Lower leg skin (tissue), 4 donors: Measurements from ENCODE around the gene RAD18. TPM values are rescaled to one million over a fixed set of nuclear protein-coding genes. Genes with fewer than 3 reads are reported as not detected.

Experiments used
- DNase-seq, 2 donors: peaks; one replicate each; pipeline ENCODE4 v3.0.0-alpha.2; 2019; ENCODE audit warnings: low spot score in 2 of 2
- H3K4me3 ChIP-seq: fragments of 200-600 bp; sonication (generic); 2 replicates; pipeline ENCODE4 v1.5.1; 2017; ENCODE audit warnings: mild to moderate bottlenecking, low read depth; ENCODE audit not compliant: poor library complexity, severe bottlenecking
- POLR2A ChIP-seq, 2 donors: fragments of 450-650 bp; IDR thresholded peaks; one replicate each; pipeline ENCODE4 v1.6.1; 2016 to 2017; ENCODE audit warnings: antibody characterized with exemption in 2 of 2, mild to moderate bottlenecking in 1 of 2, moderate library complexity in 1 of 2
- WGBS, 2 donors: methylation state at CpG; one replicate each; pipeline ENCODE4 v1.1.5; 2018; 5-methylcytosine and 5-hydroxymethylcytosine counted together
- intact Hi-C: fragments of 100-400 bp; cut with DNase I; formaldehyde crosslinking; loops from one replicate; pipeline ENCODE4 v1.15.0; 2023; ENCODE audit warnings: low total_unique reads
- total RNA-seq, 4 donors: library from RNA; depleted of rRNA; stranded (reverse); fragments of >200 nt; gene quantifications; one replicate each; pipeline ENCODE4 v1.1.0, GENCODE V29; 2016
- TF ChIP-seq, protein P1 (sequence below), 3 donors: fragments of 450-650 bp; IDR thresholded peaks; one replicate each; pipeline ENCODE4 v1.5.1; 2016; ENCODE audit warnings: antibody characterized with exemption in 3 of 3, mild to moderate bottlenecking in 3 of 3, moderate library complexity in 2 of 3

RAD18 gene
- total RNA-seq, 4 donors from 2014 or later, result 6.5 to 14.7 (median 9.2) TPM

DNA sequence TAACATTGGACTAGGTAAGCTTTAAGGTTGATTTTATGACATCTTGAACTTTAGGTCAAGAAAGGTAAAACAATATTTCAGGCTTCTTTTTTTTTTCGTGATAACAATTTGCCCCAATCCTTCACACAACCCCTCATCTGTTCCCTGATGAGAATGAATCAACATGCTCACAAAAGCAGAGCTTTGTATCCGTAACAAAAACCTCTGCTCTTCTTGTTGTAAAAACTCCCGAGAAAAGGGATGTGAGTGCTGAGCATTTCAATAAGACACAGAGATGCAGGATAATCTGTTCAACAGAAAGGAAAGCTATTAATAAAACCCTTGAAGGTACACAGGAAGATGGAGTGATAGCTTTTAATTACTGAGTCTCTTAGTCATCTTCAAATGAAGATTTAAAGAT is 94.3 kb downstream of the RAD18 start:
- TF ChIP-seq, protein P1, sequence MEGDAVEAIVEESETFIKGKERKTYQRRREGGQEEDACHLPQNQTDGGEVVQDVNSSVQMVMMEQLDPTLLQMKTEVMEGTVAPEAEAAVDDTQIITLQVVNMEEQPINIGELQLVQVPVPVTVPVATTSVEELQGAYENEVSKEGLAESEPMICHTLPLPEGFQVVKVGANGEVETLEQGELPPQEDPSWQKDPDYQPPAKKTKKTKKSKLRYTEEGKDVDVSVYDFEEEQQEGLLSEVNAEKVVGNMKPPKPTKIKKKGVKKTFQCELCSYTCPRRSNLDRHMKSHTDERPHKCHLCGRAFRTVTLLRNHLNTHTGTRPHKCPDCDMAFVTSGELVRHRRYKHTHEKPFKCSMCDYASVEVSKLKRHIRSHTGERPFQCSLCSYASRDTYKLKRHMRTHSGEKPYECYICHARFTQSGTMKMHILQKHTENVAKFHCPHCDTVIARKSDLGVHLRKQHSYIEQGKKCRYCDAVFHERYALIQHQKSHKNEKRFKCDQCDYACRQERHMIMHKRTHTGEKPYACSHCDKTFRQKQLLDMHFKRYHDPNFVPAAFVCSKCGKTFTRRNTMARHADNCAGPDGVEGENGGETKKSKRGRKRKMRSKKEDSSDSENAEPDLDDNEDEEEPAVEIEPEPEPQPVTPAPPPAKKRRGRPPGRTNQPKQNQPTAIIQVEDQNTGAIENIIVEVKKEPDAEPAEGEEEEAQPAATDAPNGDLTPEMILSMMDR (IDR thresholded peaks at IDR 0.05), result no peak
- TF ChIP-seq POLR2A (IDR thresholded peaks at IDR 0.05), result no peak
- 86 to 87% methylated on average over 3 of the region's 3 CpGs for WGBS, 2 donors
- H3K4me3 ChIP-seq, result no peak overlapping the region
- no peak for DNase-seq
- intact Hi-C loops, result no loop called here

DNA sequence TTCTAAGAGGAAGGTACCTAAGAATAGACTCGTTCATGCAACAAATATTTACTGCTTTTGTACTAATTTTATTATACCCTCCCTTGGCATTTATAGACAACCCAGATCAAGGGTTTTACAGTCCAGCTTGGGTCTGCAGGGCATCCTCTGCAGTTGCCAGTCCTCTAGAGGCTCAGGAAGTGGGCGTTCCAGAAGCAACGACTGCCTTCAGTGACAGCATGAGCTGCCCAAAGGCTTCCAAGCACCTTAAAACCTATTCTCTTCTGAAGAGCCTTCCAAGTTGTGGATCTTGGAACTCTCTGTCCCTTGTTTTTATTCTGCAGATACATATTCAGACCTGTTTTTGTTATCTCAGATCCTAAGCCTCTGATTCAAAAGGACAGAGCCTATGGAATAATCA is 95.6 kb downstream of the RAD18 start:
- TF ChIP-seq POLR2A (IDR thresholded peaks at IDR 0.05), result no peak
- TF ChIP-seq, protein P1 (IDR thresholded peaks at IDR 0.05), result no peak
- DNase-seq, result no peak
- WGBS, 2 donors, result 74% methylated on average over 3 of the region's 3 CpGs
- intact Hi-C loops, result no loop called here
- no peak overlapping the region for H3K4me3 ChIP-seq

DNA sequence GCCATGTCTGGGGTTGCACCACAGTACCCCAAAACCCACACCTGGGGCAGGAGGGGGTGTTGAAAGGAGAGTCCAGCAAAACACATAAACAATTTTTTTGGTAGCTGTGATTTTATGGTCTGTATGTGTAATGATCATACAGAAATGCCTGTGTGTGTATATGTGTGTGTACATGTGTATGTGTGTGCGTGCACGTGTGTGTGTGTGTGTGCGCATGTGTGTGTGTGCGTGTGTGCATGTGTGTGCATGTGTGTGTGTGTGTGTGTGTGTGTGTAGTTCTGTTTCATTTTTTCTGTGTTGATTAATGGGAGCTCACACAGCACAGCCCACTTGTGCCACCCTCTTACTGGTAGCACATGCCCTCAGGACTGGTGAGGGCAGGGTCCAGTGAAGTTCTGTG is 97.6 kb downstream of the RAD18 start:
- no peak for TF ChIP-seq POLR2A (IDR thresholded peaks at IDR 0.05)
- H3K4me3 ChIP-seq, result no peak overlapping the region
- intact Hi-C loops, result no loop called here
- 84 to 95% methylated on average over 4 of the region's 4 CpGs for WGBS, 2 donors
- DNase-seq, result no peak

DNA sequence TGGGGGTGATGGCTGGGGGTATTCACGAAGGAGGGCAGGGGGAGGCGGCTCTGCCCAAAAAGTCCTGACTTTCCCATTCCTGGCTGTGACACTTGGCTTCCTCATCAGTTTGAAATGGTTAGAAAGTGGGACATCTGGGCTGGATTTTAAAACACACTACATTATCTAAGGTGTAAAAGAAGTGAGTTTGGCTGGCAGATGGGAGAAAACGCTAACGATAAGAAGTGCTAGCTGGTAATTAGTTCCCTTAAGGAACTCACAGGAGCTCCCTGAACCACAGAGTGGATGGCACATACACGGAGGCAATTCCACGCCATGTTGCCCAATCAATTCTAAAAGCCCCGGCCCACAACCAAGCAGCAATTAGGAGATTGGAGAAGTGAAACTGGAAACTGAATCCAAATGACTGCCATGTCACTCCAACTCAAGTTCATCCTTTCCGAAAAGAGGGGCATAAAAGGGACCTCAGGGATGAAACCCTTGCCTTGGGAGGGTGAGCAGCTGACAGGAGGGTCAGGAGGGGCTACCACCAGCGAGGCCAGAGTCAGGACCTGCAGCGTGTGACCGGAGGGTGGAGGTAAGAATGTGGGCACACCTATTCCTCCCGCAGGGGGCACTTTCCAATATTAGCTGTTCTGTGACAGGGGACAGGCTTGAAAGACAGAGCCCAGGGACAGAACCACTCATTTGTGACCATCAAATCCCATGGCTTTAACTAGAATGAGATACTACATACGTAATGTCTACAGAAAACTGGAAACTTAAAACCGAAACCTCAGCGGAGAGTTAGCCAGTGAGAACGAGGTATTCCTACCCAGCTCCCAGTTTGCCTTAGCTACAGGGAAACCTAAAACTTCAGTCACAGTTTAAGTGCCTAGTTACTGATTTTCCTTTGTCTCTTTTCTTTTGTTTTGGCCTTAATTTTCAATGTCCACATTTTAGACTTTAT is 98.6 kb downstream of the RAD18 start:
- WGBS, 2 donors, result 85 to 89% methylated on average over 16 of the region's 16 CpGs
- intact Hi-C loops, result no loop called here
- no peak overlapping the region for H3K4me3 ChIP-seq
- no peak for DNase-seq
- TF ChIP-seq, protein P1 (IDR thresholded peaks at IDR 0.05), result no peak
- TF ChIP-seq POLR2A (IDR thresholded peaks at IDR 0.05), result no peak

DNA sequence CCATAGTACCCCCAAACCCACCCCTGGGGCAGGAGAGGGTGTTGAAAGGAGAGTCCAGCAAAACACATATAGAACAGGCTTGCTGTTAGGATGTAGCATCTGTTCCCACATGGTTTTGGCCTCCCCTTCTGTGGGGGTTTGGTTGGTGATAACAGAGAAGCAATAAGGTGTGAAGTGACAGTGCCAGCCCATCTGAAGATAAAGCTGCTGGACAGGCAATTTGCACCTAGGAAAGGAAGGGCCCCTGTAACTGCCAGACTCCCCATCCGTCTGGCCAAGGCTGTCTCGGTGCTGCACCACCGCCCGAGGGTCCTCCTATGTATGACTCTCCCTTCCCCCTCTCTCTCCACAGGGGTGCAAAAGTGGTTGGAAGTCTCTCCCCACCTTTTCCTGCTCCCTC is 99.4 kb downstream of the RAD18 start:
- no peak for DNase-seq
- TF ChIP-seq POLR2A (IDR thresholded peaks at IDR 0.05), result no peak
- TF ChIP-seq, protein P1 (IDR thresholded peaks at IDR 0.05), result no peak
- 94 to 96% methylated on average over 4 of the region's 4 CpGs for WGBS, 2 donors
- intact Hi-C loops, result no loop called here
- H3K4me3 ChIP-seq, result no peak overlapping the region

DNA sequence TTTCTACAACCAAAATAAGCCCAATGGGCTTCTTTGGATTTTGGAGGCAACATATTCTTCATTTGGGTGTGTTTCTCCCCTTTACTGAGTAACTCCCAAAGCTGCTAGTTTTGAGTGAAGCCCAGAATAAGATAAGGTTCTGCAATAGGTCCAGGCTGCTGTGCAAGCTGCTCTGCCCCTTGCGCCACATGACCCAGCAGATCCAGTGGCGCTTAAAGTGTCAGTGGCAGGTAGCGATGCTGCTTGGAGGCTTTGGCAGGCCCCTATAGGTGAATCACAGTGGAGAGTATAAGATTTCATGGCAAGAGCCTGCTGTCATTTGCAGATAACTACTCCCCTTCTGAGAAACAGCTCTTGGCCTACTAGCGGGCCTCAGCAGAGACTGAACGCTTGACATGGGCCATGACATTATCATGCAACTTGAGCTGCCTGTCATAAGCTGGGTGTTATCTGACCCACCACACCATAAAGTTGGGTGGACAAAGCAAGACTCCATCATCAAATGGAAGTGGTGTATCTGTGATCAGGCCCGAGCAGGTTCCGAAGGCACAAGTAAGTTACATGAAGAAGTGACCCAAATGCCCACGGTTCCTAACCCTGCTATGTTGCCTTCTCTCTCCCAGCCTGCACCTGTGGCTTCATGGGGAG is 105.4 kb downstream of the RAD18 start:
- no peak for DNase-seq
- WGBS, 2 donors, result 94 to 99% methylated on average over 8 of the region's 8 CpGs
- H3K4me3 ChIP-seq, result no peak overlapping the region
- TF ChIP-seq, protein P1 (IDR thresholded peaks at IDR 0.05), result no peak
- TF ChIP-seq POLR2A (IDR thresholded peaks at IDR 0.05), result no peak
- intact Hi-C loops, result no loop called here
